IMR-90 (cell line): ENCODE measurements around the gene CHMP3.

ENCODE experiments used
- BHLHE40 ChIP-seq: fragments of 150-350 bp; IDR thresholded peaks from 2 replicates; pipeline ENCODE4 v1.6.1; 2016; ENCODE audit warnings: mild to moderate bottlenecking, low read depth, low read length
- CTCF ChIP-seq: conservative IDR thresholded peaks from 2 replicates; pipeline ENCODE4 v1.5.1; 2012; ENCODE audit warnings: mild to moderate bottlenecking, low read depth, low read length, improper control_type of control experiment
- FOS ChIP-seq: fragments of 150-350 bp; IDR thresholded peaks from 2 replicates; pipeline ENCODE4 v1.6.1; 2016; ENCODE audit warnings: low read depth, low read length
- POLR2A ChIP-seq: IDR thresholded peaks from 2 replicates; pipeline ENCODE4 v1.6.1; 2012; ENCODE audit warnings: mild to moderate bottlenecking, low read depth, low read length

GRCh38 chr2:86512034-86512433 lies 51.2 kb downstream of the CHMP3 start:
- TF ChIP-seq POLR2A, result no peak
- TF ChIP-seq CTCF, result no peak
- no peak for TF ChIP-seq FOS
- no peak for TF ChIP-seq BHLHE40
